GM11168 (cell line): ENCODE results near the gene ZNF688.
"Not testable (repeated sequence)": the region's sequence is repeated elsewhere in the genome, so short reads cannot be mapped to it uniquely, and the experiment has no call there.

Experiments used
- in situ Hi-C: fragments of 300-500 bp; cut with MboI; formaldehyde crosslinking; loops from one replicate; pipeline ENCODE4 v1.12.0; 2022; ENCODE audit warnings: low sequenced_read_pairs; ENCODE audit not compliant: unreplicated experiment

The ZNF688 gene

DNA sequence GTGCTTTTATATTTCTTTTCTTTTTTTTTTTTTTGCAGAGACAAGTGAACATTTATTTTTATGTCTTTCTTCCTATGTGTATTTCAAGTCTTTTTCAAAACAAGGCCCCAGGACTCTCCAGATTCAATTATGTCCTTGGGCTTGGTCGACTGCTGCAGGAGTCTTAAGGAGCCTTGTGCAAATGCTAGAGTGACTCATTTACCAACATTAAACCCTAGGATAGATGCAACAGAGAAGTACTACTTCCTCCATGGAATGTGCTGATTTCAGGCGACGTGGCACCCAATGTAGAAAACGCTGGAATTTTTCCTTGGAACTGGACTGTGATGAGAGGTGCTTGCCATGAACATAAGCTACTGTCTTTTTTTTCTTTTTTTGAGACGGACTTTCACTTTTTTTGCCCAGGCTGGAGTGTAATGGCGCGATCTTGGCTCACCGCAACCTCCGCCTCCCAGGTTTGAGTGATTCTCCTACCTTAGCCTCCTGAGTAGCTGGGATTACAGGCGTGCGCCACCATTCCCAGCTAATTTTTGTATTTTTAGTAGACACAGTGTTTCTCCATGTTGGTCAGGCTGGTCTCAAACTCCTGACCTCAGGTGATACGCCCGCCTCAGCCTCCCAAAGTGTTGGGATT is 35.0 kb downstream of the ZNF688 start:
- in situ Hi-C loops, result not testable (repeated sequence)

DNA sequence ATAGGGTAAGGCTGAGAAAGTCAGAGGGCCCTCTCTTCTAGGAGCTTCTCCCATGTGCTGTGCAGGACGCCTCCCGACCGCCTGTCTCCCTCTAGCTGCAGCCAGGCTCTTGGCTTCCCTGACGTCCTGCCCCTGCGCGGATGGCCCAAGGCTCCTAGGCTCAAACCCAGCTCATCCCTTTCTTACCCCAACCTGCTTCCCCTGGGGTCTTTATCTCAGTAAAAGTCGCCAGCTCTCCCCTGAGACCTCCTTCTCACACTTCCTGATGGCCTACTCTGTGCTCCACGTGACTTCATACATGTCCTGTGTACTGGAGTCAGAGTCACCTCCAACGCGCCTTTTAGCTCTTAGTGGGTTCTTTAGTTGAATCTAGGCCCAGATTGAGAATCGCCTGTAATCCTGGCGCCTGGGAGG is 35.7 kb downstream of the ZNF688 start:
- in situ Hi-C loops, result no loop called here

DNA sequence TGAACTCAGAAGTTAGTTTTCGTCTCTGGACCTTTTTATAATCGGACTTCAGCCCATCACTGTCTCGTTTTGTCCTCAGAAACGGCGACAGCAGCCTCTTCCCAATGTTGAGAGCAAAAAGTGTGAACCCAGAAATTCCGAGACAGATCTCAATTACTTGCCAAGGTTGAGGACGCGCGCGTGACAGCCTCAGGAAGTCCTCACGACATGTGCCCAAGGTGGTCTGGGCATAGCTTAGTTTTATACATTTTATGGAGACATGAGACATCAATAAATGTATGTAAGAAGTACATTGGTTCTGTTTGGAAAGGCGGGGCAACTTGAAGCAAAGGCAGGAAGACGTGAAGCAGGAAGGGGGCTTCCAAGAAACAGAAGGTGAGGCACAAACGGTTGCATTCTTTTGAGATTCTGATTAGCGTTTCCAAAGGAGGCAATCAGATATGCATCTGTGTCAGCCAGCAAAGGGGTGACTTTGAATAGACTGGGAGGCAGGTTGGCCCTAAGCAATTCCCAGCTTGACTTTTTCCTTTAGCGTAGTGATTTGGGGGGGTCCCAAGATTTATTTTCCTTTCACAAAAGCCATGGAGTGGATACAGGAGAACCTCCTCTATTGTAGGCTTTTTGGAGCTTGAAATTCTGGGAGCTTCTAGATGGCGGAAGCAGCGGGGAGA is 36.3 kb downstream of the ZNF688 start:
- in situ Hi-C loops, result no loop called here

DNA sequence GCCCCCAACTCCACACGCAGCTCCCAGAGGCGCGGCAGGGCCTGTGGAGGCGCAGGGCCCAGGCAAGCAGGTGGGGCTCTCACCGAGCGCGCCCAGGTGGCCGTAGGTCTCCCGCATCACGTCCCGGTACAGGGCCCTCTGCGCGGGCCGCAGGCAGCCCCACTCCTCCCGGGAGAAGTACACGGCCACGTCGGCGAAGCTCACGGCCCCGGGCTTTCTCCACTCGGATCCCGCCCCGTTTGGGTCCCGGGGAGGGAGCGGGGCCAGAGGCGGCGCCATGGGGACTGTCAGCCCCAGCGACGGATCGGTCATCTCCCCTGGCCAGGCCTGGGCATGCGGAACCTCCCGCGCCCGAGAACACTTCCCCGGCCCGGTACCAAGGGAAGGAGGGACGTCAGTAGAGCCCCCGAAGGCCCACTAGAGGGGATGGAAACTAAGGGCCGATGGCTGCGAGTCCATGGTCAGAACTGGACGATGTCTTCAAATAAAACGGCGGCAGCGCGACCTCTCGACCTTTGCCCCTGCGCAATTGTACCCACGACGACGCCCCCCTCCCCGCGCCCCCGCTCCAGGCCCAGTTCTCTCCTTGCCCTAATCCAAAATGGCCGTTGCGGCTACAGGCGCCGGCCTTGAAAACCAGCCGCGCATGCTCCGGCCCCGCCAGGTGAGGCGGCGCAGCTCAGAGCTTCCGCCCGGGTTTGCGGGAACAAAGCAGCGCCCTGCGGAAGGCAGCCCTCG is 37.0 kb downstream of the ZNF688 start, which contains the start of gene ZNF747:
TSS of gene ZNF747 (minus strand) at position 491 of the 738 bp plus-strand sequence. CDS start at position 312, 179 bp downstream.
- in situ Hi-C loops, result no loop called here

DNA sequence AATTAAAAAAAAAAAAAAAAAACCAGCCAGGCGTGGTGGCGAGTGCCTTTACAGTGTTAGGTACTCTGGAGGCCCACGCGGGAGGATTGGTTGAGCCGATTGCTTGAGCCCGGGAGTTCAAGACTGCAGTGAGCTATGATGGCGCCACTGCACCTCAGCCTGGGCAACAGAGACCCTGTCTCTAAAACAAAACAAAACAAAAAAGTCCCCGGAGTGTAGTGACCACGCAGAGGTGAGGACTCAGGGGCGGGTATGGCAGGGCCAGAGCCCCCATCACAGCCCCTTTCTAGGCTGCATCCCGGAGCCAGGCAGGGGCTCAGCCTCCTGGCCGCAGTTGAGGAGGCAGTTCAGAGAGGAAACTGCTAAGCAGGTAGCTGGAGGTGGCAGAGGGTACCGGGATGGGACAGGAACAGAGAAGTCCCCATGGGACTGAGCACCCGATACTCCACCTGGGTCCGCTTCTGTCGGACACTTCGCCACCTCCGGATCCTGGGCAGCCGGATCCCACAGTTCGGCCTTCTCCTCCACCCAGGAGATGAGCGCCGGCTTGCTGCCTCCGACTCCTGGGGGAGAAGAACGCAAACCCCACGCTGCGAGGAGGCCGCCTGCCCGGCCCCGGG is 37.7 kb downstream of the ZNF688 start:
- in situ Hi-C loops, result no loop called here

DNA sequence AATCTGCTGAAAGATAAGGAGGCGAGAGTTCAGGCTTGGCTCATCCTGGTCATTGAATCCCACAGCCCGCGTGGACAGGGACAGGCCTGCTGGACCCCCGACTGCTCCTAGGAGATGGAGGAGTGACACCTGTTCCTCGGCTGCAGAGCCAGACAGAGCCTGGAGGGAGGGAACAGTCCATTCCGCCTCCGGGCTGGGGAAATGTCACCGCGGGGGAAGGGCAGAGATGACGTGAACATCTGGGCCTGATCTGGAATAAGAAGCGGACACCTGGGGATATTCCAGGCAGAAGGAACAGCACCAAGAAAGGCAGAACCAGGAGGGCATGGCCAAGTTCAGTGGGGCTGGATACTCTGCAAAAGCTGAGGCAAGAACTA is 38.4 kb downstream of the ZNF688 start:
- in situ Hi-C loops, result no loop called here

DNA sequence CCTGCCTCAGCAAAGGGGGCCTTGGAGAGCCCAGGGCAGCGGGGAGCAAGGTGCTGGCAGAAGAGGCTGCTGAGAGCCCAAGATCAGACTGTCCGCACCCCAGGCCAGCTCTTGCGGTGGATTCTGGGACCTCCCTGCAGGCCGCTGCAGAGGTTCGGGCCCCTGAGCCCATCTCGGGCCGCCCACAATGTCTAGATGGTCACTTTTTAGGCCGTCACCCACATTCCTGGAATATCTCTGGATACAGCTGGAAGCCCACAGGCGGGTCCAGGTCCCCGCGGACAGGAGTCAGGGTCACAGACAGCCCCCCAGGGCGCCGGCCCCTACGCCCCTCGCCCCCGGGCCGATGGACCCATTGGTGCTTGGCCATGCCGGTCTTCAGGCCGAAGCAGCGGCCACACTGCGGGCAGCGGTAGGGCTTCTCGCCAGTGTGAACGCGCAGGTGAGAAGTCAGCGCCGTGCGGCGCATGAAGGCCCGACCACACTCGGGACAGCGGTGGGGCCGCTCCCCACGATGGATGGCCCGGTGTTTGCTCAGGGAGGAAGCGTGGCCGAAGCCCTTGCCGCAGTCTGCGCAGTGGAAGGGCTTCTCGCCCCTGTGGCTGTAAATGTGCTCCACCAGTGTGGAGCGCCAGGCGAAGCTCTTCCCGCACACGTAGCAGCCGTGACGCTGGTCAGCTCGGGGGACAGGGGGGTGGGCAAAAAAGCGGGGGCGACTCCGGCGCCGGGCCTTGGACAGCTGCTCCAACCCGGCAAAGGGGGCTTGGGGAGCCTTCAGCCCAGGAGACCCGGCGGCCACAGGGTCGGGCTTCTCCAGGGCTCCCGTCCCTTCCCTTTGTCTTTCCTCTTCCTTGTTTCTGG is 39.0 kb downstream of the ZNF688 start:
- in situ Hi-C loops, result no loop called here

DNA sequence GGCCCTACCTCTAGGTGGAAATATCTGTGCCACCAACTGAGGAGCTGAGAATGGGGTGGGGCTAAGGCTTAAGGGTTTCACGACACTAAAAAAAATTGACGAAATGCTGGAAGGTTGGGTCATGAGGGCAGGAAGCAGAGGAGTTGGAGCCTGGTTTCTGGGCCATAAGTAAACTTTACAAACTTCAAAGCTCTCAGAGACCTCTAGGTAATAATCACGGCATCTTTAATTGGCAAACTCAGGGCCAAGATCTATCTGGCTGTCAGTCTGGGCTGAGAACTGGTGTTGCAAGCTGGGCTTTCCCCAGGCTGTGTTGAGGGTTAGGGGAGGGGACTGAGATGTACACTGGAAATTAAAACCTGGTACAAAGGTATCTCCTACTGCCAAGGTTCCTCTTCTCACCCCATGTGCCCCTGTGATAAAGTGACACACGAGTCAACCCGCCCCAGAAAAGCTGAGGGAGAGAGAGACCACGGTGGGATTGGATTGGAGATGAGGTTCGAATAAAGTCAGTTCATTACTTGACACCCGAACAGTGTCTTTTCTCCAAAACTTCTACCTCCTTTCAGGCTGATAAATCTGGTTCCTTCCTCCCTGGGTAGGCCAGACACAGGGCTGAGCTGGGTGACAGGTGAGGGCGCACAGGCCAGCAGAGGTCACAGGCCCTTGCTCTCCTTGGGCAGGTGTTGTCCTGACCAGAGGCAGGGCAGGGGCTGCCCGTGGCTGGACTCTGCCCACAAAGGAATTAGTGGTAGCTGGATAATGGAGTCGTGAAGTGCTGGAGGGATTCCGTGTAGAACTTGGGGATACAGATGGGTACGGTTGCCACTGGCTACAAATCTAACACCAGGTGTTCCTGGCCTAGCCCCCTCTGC is 41.1 kb downstream of the ZNF688 start:
- in situ Hi-C loops, result no loop called here

DNA sequence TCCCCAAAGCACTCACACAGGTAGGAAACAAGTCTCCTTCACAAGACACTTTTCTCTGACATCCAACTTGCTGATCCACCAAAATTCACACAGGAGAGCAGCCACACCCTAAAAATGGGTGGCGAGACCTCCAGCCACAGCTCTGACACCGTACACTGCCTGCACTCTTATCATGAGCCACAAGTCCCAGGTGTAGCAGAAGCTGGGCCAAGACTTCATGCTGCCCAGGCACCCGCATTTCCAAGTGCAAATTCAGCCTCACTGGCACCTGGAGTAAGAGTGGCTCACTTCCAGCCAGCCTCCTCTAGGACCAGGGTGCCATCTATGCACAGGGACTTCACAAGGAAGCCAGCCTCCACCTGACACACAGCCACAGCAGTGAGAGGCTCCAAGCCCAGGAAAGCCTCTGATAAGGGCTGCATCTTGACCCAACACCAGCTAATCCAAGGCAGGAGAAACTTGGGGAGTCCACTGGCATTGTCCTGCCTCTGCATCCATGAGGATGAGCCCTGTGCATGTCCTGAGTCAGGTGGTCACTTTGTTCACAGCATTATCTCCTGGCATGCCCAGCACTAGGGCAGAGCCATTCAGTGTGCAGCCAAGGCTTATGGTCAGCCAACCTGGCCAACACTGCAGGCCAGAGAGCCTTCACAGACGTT is 42.6 kb downstream of the ZNF688 start:
- in situ Hi-C loops, result no loop called here

DNA sequence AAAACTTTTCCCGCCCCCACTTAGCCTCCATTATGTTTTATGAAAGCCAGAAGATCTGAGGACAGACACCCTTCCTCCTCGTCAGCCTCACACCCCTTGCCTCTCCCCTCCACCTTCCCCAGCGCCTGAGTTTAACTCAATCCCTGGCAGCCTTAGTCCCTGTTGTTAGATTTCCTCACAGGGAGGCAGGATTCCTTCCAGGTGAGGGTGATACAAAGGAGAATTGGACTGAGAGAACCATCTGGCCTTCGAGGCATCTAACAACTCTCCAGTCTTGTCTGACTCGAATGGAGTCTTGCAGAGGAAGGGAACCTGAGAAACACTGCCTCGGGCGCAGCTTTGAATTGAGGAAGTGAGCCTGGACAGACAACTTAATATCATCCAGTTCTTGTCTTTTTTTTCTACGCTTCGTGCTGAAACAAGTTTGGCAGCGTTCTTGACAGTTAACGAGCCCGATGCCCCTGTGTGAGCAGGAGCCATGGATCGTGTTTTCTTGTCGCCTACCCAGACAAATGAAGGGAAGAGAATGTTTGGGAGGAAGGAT is 43.8 kb downstream of the ZNF688 start:
- in situ Hi-C loops, result no loop called here

DNA sequence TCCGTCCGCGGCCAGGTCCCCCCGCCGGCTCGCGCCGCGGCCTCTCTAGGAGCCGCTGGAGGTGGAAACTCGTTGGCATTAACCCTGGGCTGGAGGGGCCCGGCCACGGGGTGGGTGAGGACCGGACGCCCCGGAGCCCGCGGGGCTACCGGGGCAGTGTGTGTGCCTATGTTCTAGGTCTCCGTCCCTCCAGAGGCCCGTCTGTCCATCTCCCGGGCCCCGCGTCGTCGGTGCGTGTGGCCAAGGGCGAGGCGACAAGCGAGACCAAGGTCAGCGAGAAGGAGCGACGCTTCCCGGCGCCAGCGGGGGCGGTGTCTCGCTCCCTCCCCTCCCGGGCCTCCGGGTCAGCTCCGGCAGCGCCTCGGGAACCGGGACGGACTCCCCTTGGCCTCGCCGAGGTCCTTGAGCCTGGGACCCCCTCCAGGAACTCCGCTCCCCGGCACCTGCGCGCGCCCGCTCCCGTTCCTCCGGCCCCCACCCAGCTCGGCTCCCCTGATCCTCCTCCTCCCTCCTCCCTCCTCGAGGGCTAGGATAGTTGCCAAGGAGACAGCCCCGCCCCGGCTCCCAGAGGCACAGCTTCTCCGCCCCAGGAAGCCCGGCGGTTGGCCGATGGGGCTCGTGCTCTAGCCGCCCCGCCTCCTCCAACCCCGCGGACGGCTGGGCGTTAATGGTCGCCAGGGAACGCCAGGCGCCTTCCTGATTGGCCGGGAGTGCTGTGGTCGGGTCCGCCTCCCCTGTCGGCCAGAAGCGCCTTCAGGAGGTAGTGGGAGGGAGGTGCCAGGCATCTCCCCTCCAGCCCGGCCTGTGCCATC is 44.5 kb downstream of the ZNF688 start:
- in situ Hi-C loops, result no loop called here

DNA sequence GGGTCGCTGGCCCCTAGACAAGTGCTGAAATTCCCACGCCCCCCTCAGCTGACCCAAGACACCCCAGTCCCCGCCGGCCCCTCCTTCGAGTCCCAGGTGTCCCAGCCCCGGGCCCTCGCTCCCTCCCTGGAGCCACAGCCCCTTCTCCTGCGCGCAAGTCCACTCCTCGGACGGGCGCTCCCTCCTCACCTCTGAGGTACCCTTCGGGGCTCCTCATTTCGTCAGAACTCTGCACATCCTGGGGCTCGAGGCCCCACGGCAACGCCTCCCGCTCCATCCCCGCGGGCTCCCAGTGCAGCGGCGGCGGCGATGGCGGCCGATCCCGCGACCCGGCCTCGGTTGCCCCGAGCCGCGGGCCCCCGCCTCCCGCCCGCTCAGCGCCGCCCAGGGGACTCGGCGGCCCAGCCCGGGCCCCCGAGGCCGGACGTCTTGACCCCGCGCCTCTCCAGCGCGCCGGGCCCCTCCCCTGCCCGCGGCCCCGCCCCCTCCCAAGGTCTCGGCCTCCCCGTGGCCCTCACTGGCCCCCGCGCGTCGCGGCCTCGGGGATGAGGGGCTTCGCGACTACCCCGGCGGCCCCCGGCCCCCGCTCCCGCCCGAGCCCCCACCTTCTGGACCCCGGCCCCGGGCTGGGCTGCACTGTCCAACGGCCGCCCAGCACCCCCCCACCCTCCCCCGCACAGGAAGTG is 45.2 kb downstream of the ZNF688 start, which contains the start of gene ZNF768:
TSS of gene ZNF768 (minus strand) at position 430 of the 686 bp plus-strand sequence. CDS start at position 277, 153 bp downstream.
- in situ Hi-C loops, result no loop called here

DNA sequence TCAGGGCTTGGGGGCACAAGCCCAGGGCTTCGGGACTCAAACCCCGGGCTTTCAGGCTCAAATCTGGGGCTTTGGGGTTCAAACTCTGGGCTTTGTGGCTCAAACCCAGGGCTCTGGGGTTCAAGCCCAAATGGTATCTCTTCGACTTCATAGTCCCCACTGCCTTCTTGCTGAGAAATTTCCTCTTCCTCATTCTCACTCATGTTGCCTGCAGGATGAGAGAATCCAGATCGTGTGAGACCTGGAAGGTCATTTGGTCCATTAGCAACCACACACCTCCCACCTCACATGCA is 45.7 kb downstream of the ZNF688 start:
- in situ Hi-C loops, result no loop called here

DNA sequence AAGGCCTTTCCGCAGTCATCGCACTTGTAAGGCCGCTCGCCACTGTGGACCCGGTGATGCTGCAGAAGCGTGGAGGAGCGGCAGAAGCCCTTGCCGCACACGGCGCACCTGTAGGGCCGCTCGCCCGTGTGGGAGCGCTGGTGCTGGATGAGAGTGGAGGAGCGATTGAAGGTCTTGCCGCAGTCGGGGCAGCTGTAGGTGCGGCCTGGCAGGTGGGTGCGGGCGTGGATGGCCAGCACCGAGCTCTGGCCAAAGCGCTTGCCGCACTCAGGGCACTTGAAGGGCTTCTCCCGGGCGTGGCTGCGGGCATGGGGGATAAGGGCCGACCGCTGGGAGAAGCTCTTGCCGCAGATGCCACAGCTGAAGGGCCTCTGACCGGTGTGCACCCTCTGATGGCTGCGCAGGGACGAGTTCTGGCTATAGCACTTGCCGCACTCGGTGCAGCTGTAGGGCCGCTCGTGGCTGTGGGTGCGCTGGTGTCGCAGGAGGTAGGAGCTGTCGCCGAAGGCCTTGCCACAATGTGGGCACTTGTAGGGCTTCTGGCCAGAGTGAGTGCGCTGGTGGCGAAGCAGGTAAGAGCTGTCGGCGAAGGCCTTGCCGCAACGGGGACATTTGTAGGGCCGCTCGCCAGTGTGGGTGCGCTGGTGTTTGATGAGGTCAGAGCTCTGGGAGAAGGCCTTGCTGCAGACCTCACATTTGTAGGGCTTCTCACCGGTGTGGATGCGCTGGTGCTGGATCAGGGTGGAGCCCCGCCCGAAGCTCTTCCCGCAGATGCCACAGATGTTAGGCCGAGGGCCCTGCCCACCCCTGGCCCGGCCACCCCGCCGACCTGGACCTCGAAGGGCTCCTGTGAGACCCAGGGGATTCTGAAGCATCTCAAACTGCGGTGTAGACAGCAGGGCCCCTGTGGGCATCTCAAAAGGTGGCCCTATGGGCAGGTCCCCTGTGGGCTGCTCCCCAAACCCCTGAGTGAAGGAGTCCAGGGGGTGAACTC is 46.6 kb downstream of the ZNF688 start:
- in situ Hi-C loops, result no loop called here

DNA sequence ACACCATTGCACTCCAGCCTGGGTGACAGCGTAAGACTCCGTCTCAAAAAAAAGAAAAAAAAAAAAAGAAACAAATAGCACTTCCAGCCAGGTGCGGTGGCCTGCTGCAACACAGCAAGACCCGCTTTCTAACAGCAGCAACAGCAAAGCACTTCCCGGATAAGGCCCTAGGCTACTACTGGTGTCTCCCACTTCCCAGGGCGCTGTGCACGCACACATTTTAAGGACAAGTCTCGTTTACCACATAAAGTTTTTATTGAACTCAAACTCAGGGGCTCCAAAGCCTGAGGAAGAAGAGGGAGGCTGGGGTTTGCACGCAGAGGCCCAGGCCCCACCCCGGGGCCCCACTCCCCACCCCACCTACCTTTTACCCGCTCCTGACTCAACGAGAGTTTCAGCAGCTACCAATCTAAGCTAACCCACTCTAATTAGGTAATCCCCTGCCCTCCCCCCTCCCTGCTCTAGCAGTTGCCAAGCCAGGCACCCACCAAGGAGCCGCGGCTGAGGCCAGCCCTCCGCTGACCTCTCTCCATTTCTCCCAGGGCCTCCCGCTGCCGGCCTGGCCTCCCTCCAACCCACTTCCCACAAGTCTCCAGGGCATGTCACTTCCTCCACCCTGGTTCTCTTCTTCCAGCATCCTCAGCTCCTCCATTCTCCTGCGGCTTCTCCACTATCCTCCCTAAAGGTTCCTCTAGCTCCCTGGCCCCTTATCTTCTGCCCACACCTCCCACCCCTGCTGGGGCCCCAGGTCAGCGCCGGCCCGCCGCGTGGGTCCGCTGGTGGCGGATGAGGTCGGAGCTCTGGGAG is 47.5 kb downstream of the ZNF688 start:
- in situ Hi-C loops, result no loop called here
